Stomach (tissue), 9 donors: ENCODE measurements around the gene SLC22A14. TPM values are rescaled to one million over a fixed set of nuclear protein-coding genes. Genes with fewer than 3 reads are reported as not detected.

Experiments
- DNase-seq, 2 donors: peaks; one replicate each; pipeline versions ENCODE4 v3.0.0 to v3.0.0-alpha.2; 2013 to 2019
- H3K27ac ChIP-seq, 5 donors: fragments of 200-600 bp in 4 of 5; sonication (generic) in 4 of 5; one replicate each; pipeline ENCODE4 v1.5.1; 2013 to 2019; ENCODE audit warnings: mild to moderate bottlenecking in 1 of 5, moderate library complexity in 1 of 5
- H3K27me3 ChIP-seq, 3 donors: fragments of 200-600 bp; sonication (generic); one replicate each; pipeline ENCODE4 v1.5.1; 2017 to 2019; ENCODE audit warnings: mixed run types in 1 of 3
- H3K36me3 ChIP-seq, 4 donors: fragments of 200-600 bp; sonication (generic); 1 replicate in 3 of 4; 2 replicates in 1 of 4; pipeline ENCODE4 v1.5.1; 2016 to 2019
- H3K4me1 ChIP-seq, 4 donors: fragments of 200-600 bp; sonication (generic); one replicate each; pipeline ENCODE4 v1.5.1; 2016 to 2019
- H3K4me3 ChIP-seq, 4 donors: fragments of 200-600 bp; sonication (generic) in 3 of 4; one replicate each; pipeline ENCODE4 v1.5.1; 2016 to 2019; ENCODE audit warnings: mild to moderate bottlenecking in 1 of 4
- H3K9me3 ChIP-seq, 4 donors: fragments of 200-600 bp; sonication (generic); one replicate each; pipeline ENCODE4 v1.5.1; 2016 to 2019
- CTCF ChIP-seq, 7 experiments: fragments of 450-650 bp in 4 of 7; fragments of 200-600 bp in 3 of 7; sonication (generic) in 3 of 7; IDR thresholded peaks; one replicate each; pipeline ENCODE4 v1.5.1; 2016 to 2019; ENCODE audit warnings: antibody characterized with exemption in 7 of 7, control low read depth in 2 of 7, mild to moderate bottlenecking in 1 of 7
- EP300 ChIP-seq: sonication (generic); formaldehyde crosslinking; IDR thresholded peaks from one replicate; pipeline ENCODE4 v1.6.1; 2017; ENCODE audit warnings: antibody characterized with exemption
- POLR2A ChIP-seq, 4 donors: fragments of 450-650 bp; IDR thresholded peaks; one replicate each; pipeline ENCODE4 v1.6.1; 2016; ENCODE audit warnings: antibody characterized with exemption in 4 of 4, control low read depth in 2 of 4, mild to moderate bottlenecking in 1 of 4, moderate library complexity in 1 of 4
- POLR2AphosphoS5 ChIP-seq, 3 donors: sonication (generic); formaldehyde crosslinking; IDR thresholded peaks; one replicate each; pipeline ENCODE4 v1.6.1; 2016; ENCODE audit warnings: antibody characterized with exemption in 3 of 3
- WGBS, 5 donors: extraction: QIAGEN DNeasy Blood & Tissue Kit in 3 of 5; methylation state at CpG; one replicate each; pipeline versions ENCODE4 v1.1.5 to v1.1.7; 2013 to 2018; 5-methylcytosine and 5-hydroxymethylcytosine counted together
- intact Hi-C: fragments of 100-400 bp; cut with DNase I; formaldehyde crosslinking; loops from one replicate; pipeline ENCODE4 v1.15.1; 2023; ENCODE audit warnings: low total_unique reads
- polyA plus RNA-seq, 3 donors: library from polyadenylated mRNA; stranded (reverse); fragments of 200-250 nt; gene quantifications; one replicate each; pipeline ENCODE4 v1.2.3, GENCODE V29; 2013
- total RNA-seq, 5 donors: library from RNA; depleted of rRNA; stranded (reverse); fragments of >200 nt; gene quantifications; one replicate each; pipeline versions ENCODE4 v1.1.0 to v1.2.3, GENCODE V29; 2014 to 2016
- donor health status: healthy with polysubstance abuse.
- donor health status: Bipolar disorder and iron deficiency.
- donor health status: healthy.

Gene SLC22A14
- total and polyA plus RNA-seq, 8 donors = 0.08 to 0.31 TPM; not detected in 6

- TF ChIP-seq POLR2A (IDR thresholded peaks at IDR 0.05) = no peak
- TF ChIP-seq POLR2AphosphoS5 (IDR thresholded peaks at IDR 0.05) = no peak
- no peak for TF ChIP-seq EP300
- TF ChIP-seq CTCF (IDR thresholded peaks at IDR 0.05) = no peak
- no peak for DNase-seq
- 49 to 74% (median 56%) methylated on average over 3 of the region's 3 CpGs for WGBS, 5 donors
- Histone ChIP-seq H3K9me3 (peaks cover 0 to 6% (median under 1%) of the 10 kb centered on the region in 4 donors), H3K4me3 (no peak overlapping the region), H3K36me3 (no peaks in the 10 kb centered on the region), H3K4me1 (no peaks in the 10 kb centered on the region), H3K27me3 (peaks cover 0 to 4% (median 0%) of the 10 kb centered on the region in 3 donors), H3K27ac (no peak overlapping the region)
- intact Hi-C loops = no loop called here
Measured at GRCh38 chr3:38332201-38332600, 50.1 kb downstream of the SLC22A14 start.

- WGBS, 5 donors = 62 to 80% (median 69%) methylated on average over 5 of the region's 5 CpGs
- Histone ChIP-seq H3K9me3 (no peaks in the 10 kb centered on the region), H3K27me3 (peaks cover 0 to 8% (median 0%) of the 10 kb centered on the region in 3 donors), H3K36me3 (no peaks in the 10 kb centered on the region), H3K4me3 (no peak overlapping the region), H3K4me1 (no peaks in the 10 kb centered on the region), H3K27ac (no peak overlapping the region)
- DNase-seq = no peak
- intact Hi-C loops = no loop called here
- TF ChIP-seq POLR2A (IDR thresholded peaks at IDR 0.05) (no peak), EP300 (no peak), CTCF (IDR thresholded peaks at IDR 0.05) (no peak), POLR2AphosphoS5 (IDR thresholded peaks at IDR 0.05) (no peak)
Measured at GRCh38 chr3:38334142-38335055, 52.3 kb downstream of the SLC22A14 start.

GRCh38 chr3:38335263-38335662 is 53.2 kb downstream of the SLC22A14 start:
- TF ChIP-seq POLR2AphosphoS5 (IDR thresholded peaks at IDR 0.05) (no peak), CTCF (IDR thresholded peaks at IDR 0.05) (no peak), EP300 (no peak)
- WGBS, 5 donors = 82 to 94% (median 87%) methylated on average over 6 of the region's 6 CpGs
- Histone ChIP-seq H3K4me3 (no peak overlapping the region), H3K36me3 (no peaks in the 10 kb centered on the region), H3K4me1 (no peaks in the 10 kb centered on the region), H3K27me3 (peaks cover 0 to 8% (median 0%) of the 10 kb centered on the region in 3 donors), H3K9me3 (no peaks in the 10 kb centered on the region), H3K27ac (no peak overlapping the region)
- intact Hi-C loops = no loop called here
- no peak for DNase-seq

GRCh38 chr3:38337703-38338102 is 55.6 kb downstream of the SLC22A14 start:
- peaks cover 0 to 8% (median 0%) of the 10 kb centered on the region in 3 donors for H3K27me3 ChIP-seq
- WGBS, 5 donors = 90 to 94% (median 93%) methylated on average over 2 of the region's 2 CpGs
- H3K36me3 ChIP-seq = no peaks in the 10 kb centered on the region
- no peaks in the 10 kb centered on the region for H3K4me1 ChIP-seq
- intact Hi-C loops = no loop called here
- DNase-seq = no peak
- no peaks in the 10 kb centered on the region for H3K9me3 ChIP-seq
- no peak overlapping the region for H3K4me3 ChIP-seq
- TF ChIP-seq POLR2A (IDR thresholded peaks at IDR 0.05) (no peak), CTCF (IDR thresholded peaks at IDR 0.05) (no peak), EP300 (no peak), POLR2AphosphoS5 (IDR thresholded peaks at IDR 0.05) (no peak)
- no peak overlapping the region for H3K27ac ChIP-seq
